AG10803 (cell line): ENCODE measurements around the gene TMEM100.

Source experiments
- DNase-seq: peaks from one replicate; pipeline ENCODE4 v3.0.0; 2010; ENCODE audit warnings: low read depth
- H3K4me3 ChIP-seq: 2 replicates; pipeline ENCODE4 v1.5.1; 2011; ENCODE audit warnings: mild to moderate bottlenecking, low read length, control low read depth
- CTCF ChIP-seq: conservative IDR thresholded peaks from 2 replicates; pipeline ENCODE4 v1.5.1; 2011; ENCODE audit warnings: mild to moderate bottlenecking, low read length, control low read depth, inconsistent platforms

Gene TMEM100

GRCh38 chr17:55687037-55687436 lies 35.6 kb downstream of the TMEM100 start:
- no peak for DNase-seq
- H3K4me3 ChIP-seq: no peak overlapping the region
- TF ChIP-seq CTCF: no peak

- no peak for DNase-seq
- no peak for TF ChIP-seq CTCF
- H3K4me3 ChIP-seq: no peak overlapping the region
These were observed 38.9 kb downstream of the TMEM100 start for GRCh38 chr17:55683550-55684315.

GRCh38 chr17:55681342-55681700 lies 41.3 kb downstream of the TMEM100 start:
- TF ChIP-seq CTCF: no peak
- peak; percentile 6 for DNase-seq
- H3K4me3 ChIP-seq: no peak overlapping the region

GRCh38 chr17:55680686-55681341 lies 41.9 kb downstream of the TMEM100 start:
- TF ChIP-seq CTCF: no peak
- DNase-seq: no peak
- no peak overlapping the region for H3K4me3 ChIP-seq

- H3K4me3 ChIP-seq: no peak overlapping the region
- no peak for DNase-seq
- TF ChIP-seq CTCF: no peak
These were observed 45.2 kb downstream of the TMEM100 start for GRCh38 chr17:55677446-55677845.

GRCh38 chr17:55676274-55676673 lies 46.4 kb downstream of the TMEM100 start:
- no peak for TF ChIP-seq CTCF
- DNase-seq: no peak
- H3K4me3 ChIP-seq: no peak overlapping the region
